ENCODE results near the gene CFAP126.

GRCh38 chr1:161391611-161392010 lies 23.9 kb upstream of the CFAP126 start:
- no peak for TF ChIP-seq POLR2A (IDR thresholded peaks at IDR 0.05; ENCODE audit: low read depth, low read length)
- TF ChIP-seq TAF1 (IDR thresholded peaks at IDR 0.05; ENCODE audit: borderline replicate concordance, low read depth, low read length), result no peak

Data from GM12892 (cell line).